SK-N-SH (cell line): ENCODE data around the gene PPM1B. TPM values are rescaled to one million over a fixed set of nuclear protein-coding genes. Genes with fewer than 3 reads are reported as not detected.
A peak's percentile ranks its signal among the peaks of the same experiment; 100 is the strongest.

Experiments
- CTCF ChIA-PET: fragments of 300-600, 350-600 bp; formaldehyde crosslinking; extraction: SDS; loops from one replicate; lab custom pipeline; 2021; lab: Yijun Ruan, JAX
- POLR2A ChIA-PET: fragments of 350-600 bp; sonication (Branson Sonifier 250); formaldehyde crosslinking; extraction: SDS; loops from one replicate; lab custom pipeline; 2020; ENCODE audit warnings: antibody characterized with exemption, inconsistent platforms; lab: Yijun Ruan, JAX
- DNase-seq: peaks from one replicate; pipeline ENCODE4 v3.0.0; 2012
- H2AFZ ChIP-seq: fragments of 200-600 bp; sonication (generic); 2 replicates; pipeline ENCODE4 v1.8.1; 2016; ENCODE audit warnings: antibody characterized with exemption, mild to moderate bottlenecking, low read depth
- H3F3A ChIP-seq: fragments of 200-600 bp; sonication (generic); replicated peaks from 2 replicates; pipeline ENCODE3; 2016; ENCODE audit warnings: antibody characterized with exemption, mild to moderate bottlenecking; ENCODE audit not compliant: insufficient read depth
- H3K27ac ChIP-seq, 2 experiments: fragments of 200-500 bp in 1 of 2; fragments of 200-600 bp in 1 of 2; sonication (Bioruptor generic) in 1 of 2; sonication (generic), shearing (Covaris generic) in 1 of 2; 2 replicates each; pipeline versions ENCODE4 v1.5.1 to v1.6.1; 2014 to 2016; ENCODE audit warnings: low read depth in 2 of 2, inconsistent platforms in 1 of 2, low read length in 1 of 2, mild to moderate bottlenecking in 1 of 2, mixed read lengths in 1 of 2
- H3K27me3 ChIP-seq: fragments of 200-600 bp; sonication (generic), shearing (Covaris generic); 2 replicates; pipeline ENCODE4 v1.6.1; 2016; ENCODE audit warnings: mixed run types; ENCODE audit not compliant: insufficient read depth
- H3K36me3 ChIP-seq, 2 experiments: fragments of 200-500 bp in 1 of 2; fragments of 200-600 bp in 1 of 2; sonication (Bioruptor generic) in 1 of 2; sonication (generic) in 1 of 2; replicated peaks in 1 of 2; 2 replicates each; pipeline versions ENCODE3 to v1.5.1; 2014 to 2016; ENCODE audit warnings: low read length in 1 of 2, mild to moderate bottlenecking in 1 of 2; ENCODE audit not compliant: insufficient read depth in 2 of 2, control insufficient read depth in 1 of 2
- H3K4me1 ChIP-seq, 2 experiments: fragments of 200-500 bp in 1 of 2; fragments of 200-600 bp in 1 of 2; sonication (Bioruptor generic) in 1 of 2; sonication (generic), shearing (Covaris generic) in 1 of 2; 2 replicates each; pipeline versions ENCODE4 v1.5.1 to v1.6.1; 2014 to 2016; ENCODE audit warnings: low read depth in 1 of 2, low read length in 1 of 2, mixed run types in 1 of 2; ENCODE audit not compliant: insufficient read depth in 2 of 2, control insufficient read depth in 1 of 2
- H3K4me2 ChIP-seq: fragments of 200-600 bp; sonication (generic), shearing (Covaris generic); 2 replicates; pipeline ENCODE4 v1.6.1; 2017; ENCODE audit warnings: mixed run types
- H3K4me3 ChIP-seq, 2 experiments: fragments of 200-500 bp in 1 of 2; fragments of 200-600 bp in 1 of 2; sonication (Bioruptor generic) in 1 of 2; sonication (generic), shearing (Covaris generic) in 1 of 2; 2 replicates each; pipeline versions ENCODE4 v1.5.1 to v1.8.1; 2014 to 2016; ENCODE audit warnings: low read depth in 2 of 2, inconsistent platforms in 1 of 2, low read length in 1 of 2, mild to moderate bottlenecking in 1 of 2, mixed read lengths in 1 of 2, moderate library complexity in 1 of 2
- H3K79me2 ChIP-seq: fragments of 200-600 bp; sonication (generic); 2 replicates; pipeline ENCODE4 v1.8.1; 2017; ENCODE audit warnings: mild to moderate bottlenecking; ENCODE audit not compliant: insufficient read depth
- H3K9ac ChIP-seq: fragments of 200-600 bp; sonication (generic); 2 replicates; pipeline ENCODE4 v1.6.1; 2017; ENCODE audit warnings: mixed run types
- H3K9me2 ChIP-seq: fragments of 200-600 bp; sonication (generic); 2 replicates; pipeline ENCODE4 v1.6.1; 2017; ENCODE audit warnings: mixed run types
- H3K9me3 ChIP-seq: fragments of 200-600 bp; sonication (generic); 2 replicates; pipeline ENCODE4 v1.6.1; 2017; ENCODE audit warnings: mixed run types, mild to moderate bottlenecking, moderate library complexity
- H4K20me1 ChIP-seq: fragments of 200-600 bp; sonication (generic); 2 replicates; pipeline ENCODE4 v1.6.1; 2017; ENCODE audit warnings: mild to moderate bottlenecking, mixed run types; ENCODE audit not compliant: insufficient read depth
- ELF1 ChIP-seq: IDR thresholded peaks from 2 replicates; pipeline ENCODE4 v1.4.0; 2012
- EP300 ChIP-seq, 2 experiments: IDR thresholded peaks; 2 replicates each; pipeline versions ENCODE4 v1.4.0 to v1.6.1; 2012; ENCODE audit warnings: borderline replicate concordance in 1 of 2, low read depth in 1 of 2, low read length in 1 of 2
- FOXM1 ChIP-seq: IDR thresholded peaks from 2 replicates; pipeline ENCODE4 v1.4.0; 2012; ENCODE audit warnings: low read depth, mild to moderate bottlenecking
- GATA2 ChIP-seq: sonication (generic); formaldehyde crosslinking; IDR thresholded peaks from 2 replicates; pipeline ENCODE4 v1.5.0; 2020; ENCODE audit warnings: mild to moderate bottlenecking, missing genetic modification reagents
- POLR2AphosphoS5 ChIP-seq: IDR thresholded peaks from 2 replicates; pipeline ENCODE4 v1.6.1; 2012; ENCODE audit warnings: low read depth, low read length
- RCOR1 ChIP-seq: fragments of 150-350 bp; IDR thresholded peaks from 2 replicates; pipeline ENCODE4 v1.6.1; 2017; ENCODE audit warnings: antibody characterized with exemption, low read length
- SMC3 ChIP-seq: IDR thresholded peaks from 2 replicates; pipeline ENCODE4 v1.6.1; 2012; ENCODE audit warnings: low read depth, low read length, improper control_type of control experiment
- TAF1 ChIP-seq: IDR thresholded peaks from 2 replicates; pipeline ENCODE4 v1.6.1; 2012; ENCODE audit warnings: low read depth, mild to moderate bottlenecking, low read length, moderate library complexity, borderline replicate concordance
- TEAD4 ChIP-seq: IDR thresholded peaks from 2 replicates; pipeline ENCODE4 v1.4.0; 2012; ENCODE audit warnings: mild to moderate bottlenecking, borderline replicate concordance; ENCODE audit not compliant: insufficient read depth
- YY1 ChIP-seq: IDR thresholded peaks from 2 replicates; pipeline ENCODE4 v1.4.0; 2012; ENCODE audit warnings: low read depth, mild to moderate bottlenecking
- WGBS: methylation state at CpG from one replicate; pipeline ENCODE4 v1.1.6; 2017; ENCODE audit warnings: low lambda C conversion rate; 5-methylcytosine and 5-hydroxymethylcytosine counted together
- polyA plus RNA-seq, 3 experiments: library from polyadenylated mRNA; depleted of rRNA; stranded (reverse); fragments of >200 nt; gene quantifications; 2 replicates each; pipeline ENCODE4 v1.2.3, GENCODE V29; 2012
- TF ChIP-seq, protein P1 (sequence below): IDR thresholded peaks from 2 replicates; pipeline ENCODE4 v1.4.0; 2012; ENCODE audit warnings: low read depth, borderline replicate concordance
- TF ChIP-seq, protein P2 (sequence below): IDR thresholded peaks from 2 replicates; pipeline ENCODE4 v1.6.1; 2012; ENCODE audit warnings: mild to moderate bottlenecking, low read depth, low read length, moderate library complexity
- TF ChIP-seq, protein P3 (sequence below): IDR thresholded peaks from 2 replicates; pipeline ENCODE4 v1.4.0; 2012; ENCODE audit warnings: low read depth, borderline replicate concordance

PPM1B gene
- polyA plus RNA-seq, 1 of the 3 experiments (the other 2 are of a cell fraction): 16.2 TPM

- TF ChIP-seq, protein P1, sequence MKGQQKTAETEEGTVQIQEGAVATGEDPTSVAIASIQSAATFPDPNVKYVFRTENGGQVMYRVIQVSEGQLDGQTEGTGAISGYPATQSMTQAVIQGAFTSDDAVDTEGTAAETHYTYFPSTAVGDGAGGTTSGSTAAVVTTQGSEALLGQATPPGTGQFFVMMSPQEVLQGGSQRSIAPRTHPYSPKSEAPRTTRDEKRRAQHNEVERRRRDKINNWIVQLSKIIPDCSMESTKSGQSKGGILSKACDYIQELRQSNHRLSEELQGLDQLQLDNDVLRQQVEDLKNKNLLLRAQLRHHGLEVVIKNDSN: no peak
- TF ChIP-seq FOXM1 (peak; percentile 95), SMC3 (no peak), POLR2AphosphoS5 (peak; percentile 53; the same call in 1 of the 2 replicates), EP300 (IDR thresholded peaks at IDR 0.05; ENCODE audit: borderline replicate concordance in 1 of 2, low read depth in 1 of 2, low read length in 1 of 2) (no peak; a peak in 1 of 4 replicates), YY1 (no peak; the same call in 1 of the 2 replicates), TEAD4 (no peak)
- TF ChIP-seq, protein P2, sequence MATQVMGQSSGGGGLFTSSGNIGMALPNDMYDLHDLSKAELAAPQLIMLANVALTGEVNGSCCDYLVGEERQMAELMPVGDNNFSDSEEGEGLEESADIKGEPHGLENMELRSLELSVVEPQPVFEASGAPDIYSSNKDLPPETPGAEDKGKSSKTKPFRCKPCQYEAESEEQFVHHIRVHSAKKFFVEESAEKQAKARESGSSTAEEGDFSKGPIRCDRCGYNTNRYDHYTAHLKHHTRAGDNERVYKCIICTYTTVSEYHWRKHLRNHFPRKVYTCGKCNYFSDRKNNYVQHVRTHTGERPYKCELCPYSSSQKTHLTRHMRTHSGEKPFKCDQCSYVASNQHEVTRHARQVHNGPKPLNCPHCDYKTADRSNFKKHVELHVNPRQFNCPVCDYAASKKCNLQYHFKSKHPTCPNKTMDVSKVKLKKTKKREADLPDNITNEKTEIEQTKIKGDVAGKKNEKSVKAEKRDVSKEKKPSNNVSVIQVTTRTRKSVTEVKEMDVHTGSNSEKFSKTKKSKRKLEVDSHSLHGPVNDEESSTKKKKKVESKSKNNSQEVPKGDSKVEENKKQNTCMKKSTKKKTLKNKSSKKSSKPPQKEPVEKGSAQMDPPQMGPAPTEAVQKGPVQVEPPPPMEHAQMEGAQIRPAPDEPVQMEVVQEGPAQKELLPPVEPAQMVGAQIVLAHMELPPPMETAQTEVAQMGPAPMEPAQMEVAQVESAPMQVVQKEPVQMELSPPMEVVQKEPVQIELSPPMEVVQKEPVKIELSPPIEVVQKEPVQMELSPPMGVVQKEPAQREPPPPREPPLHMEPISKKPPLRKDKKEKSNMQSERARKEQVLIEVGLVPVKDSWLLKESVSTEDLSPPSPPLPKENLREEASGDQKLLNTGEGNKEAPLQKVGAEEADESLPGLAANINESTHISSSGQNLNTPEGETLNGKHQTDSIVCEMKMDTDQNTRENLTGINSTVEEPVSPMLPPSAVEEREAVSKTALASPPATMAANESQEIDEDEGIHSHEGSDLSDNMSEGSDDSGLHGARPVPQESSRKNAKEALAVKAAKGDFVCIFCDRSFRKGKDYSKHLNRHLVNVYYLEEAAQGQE: no peak
- TF ChIP-seq, all 33 proteins: peak for 15
Measured at GRCh38 chr2:44167908-44168680, 581 bp upstream of the PPM1B start (continued).

DNA sequence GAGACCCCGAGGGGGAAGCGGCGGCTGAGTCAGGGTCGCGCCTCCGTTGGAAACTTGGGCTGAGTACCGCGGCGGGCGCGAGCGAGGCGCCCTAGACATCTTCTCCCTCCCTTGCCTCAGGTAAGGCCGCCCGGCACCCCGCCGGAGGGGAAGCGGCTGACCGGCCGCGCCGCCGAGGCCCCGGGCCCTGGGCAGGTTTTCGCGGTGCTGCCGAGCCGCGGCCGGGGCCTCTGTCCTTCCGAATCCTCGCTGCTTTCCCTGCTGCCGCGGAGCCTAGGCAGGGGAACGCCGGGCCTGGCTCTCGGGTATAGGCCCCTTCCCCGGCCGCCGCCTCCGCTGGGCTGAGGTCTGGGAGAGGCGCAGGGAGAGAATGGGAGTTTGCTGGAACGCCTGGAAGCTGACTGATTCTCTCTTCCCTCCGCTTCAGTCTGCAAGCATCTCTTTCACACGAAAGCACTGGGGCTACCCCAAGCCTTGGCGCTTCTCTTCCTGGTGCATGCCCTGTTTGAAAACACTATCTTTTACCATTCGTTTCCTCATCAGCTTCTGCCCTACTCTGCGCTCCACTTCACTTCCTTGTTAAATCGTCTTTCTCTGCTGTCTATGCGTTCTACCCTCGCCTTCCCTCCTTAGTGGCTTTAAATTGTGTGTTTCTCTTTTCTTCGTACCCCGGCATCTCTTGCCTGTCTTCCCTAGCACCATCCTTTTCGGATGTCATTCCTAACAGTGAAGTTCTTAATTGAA, 652 bp downstream of the PPM1B start:
- peak overlapping the region; percentile 76 to 95 for H3K4me3 ChIP-seq
- TF ChIP-seq RCOR1 (0 out of 2 replicates have a peak, but pooled peaks have one; percentile 0), GATA2 (no peak), ELF1 (0 out of 2 replicates have a peak, but pooled peaks have one; percentile 12), YY1 (no peak; the same call in 1 of the 2 replicates), TAF1 (no peak; the same call in 1 of the 2 replicates)
- TF ChIP-seq, protein P3, sequence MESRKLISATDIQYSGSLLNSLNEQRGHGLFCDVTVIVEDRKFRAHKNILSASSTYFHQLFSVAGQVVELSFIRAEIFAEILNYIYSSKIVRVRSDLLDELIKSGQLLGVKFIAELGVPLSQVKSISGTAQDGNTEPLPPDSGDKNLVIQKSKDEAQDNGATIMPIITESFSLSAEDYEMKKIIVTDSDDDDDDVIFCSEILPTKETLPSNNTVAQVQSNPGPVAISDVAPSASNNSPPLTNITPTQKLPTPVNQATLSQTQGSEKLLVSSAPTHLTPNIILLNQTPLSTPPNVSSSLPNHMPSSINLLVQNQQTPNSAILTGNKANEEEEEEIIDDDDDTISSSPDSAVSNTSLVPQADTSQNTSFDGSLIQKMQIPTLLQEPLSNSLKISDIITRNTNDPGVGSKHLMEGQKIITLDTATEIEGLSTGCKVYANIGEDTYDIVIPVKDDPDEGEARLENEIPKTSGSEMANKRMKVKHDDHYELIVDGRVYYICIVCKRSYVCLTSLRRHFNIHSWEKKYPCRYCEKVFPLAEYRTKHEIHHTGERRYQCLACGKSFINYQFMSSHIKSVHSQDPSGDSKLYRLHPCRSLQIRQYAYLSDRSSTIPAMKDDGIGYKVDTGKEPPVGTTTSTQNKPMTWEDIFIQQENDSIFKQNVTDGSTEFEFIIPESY: no peak
- TF ChIP-seq, protein P2: no peak
- H2AFZ ChIP-seq: peak overlapping the region; percentile 48; the same call in 1 of the 2 replicates
- H3K79me2 ChIP-seq: peaks cover 53% of the 10 kb centered on the region
- peak; percentile 71 for DNase-seq
- H3K9ac ChIP-seq: peak overlapping the region; percentile 83
- peaks cover 14% of the 10 kb centered on the region for H3F3A ChIP-seq
- H3K27me3 ChIP-seq: no peaks in the 10 kb centered on the region
- H3K9me3 ChIP-seq: no peaks in the 10 kb centered on the region
- peak overlapping the region; percentile 74 to 83 for H3K27ac ChIP-seq
- POLR2A ChIA-PET: no interaction called here
- 2% methylated on average over 14 of the region's 54 CpGs for WGBS
- H3K9me2 ChIP-seq: no peaks in the 10 kb centered on the region
- peaks cover 38% of the 10 kb centered on the region for H4K20me1 ChIP-seq
- peaks cover 4 to 16% of the 10 kb centered on the region in 2 experiments for H3K4me1 ChIP-seq
- H3K36me3 ChIP-seq: no peaks in the 10 kb centered on the region
- H3K4me2 ChIP-seq: peak overlapping the region; percentile 87
- CTCF ChIA-PET: interaction anchor here (0.9 to 3.9 kb wide), 5 partner anchors 83 to 310 kb away, joined by 3 to 11 read pairs (median 3); no protein-coding TSS in a partner anchor
